Fibroblast of skin of right quadriceps (primary cell): ENCODE results near the gene TRIM2.

Experiments
- DNase-seq: peaks from one replicate; pipeline ENCODE4 v3.0.0-alpha.2; 2013

TRIM2 gene

GRCh38 chr4:153249199-153250041 lies 45.2 kb downstream of the TRIM2 start:
- peak; percentile 68 for DNase-seq

GRCh38 chr4:153252122-153252521 lies 47.9 kb downstream of the TRIM2 start:
- no peak for DNase-seq

- DNase-seq, result no peak
These were observed 51.0 kb downstream of the TRIM2 start for GRCh38 chr4:153255233-153255632.

GRCh38 chr4:153257151-153257620 lies 52.9 kb downstream of the TRIM2 start:
- DNase-seq, result peak; percentile 76

- DNase-seq, result no peak
These were observed 53.7 kb downstream of the TRIM2 start for GRCh38 chr4:153257991-153258390.

- no peak for DNase-seq
These were observed 54.5 kb downstream of the TRIM2 start for GRCh38 chr4:153258750-153259149.

- DNase-seq, result no peak
These were observed 55.4 kb downstream of the TRIM2 start for GRCh38 chr4:153259661-153260060.

GRCh38 chr4:153260132-153260531 lies 55.9 kb downstream of the TRIM2 start:
- DNase-seq, result no peak

GRCh38 chr4:153260553-153261300 lies 56.5 kb downstream of the TRIM2 start:
- peak; percentile 65 for DNase-seq

- no peak for DNase-seq
These were observed 57.2 kb downstream of the TRIM2 start for GRCh38 chr4:153261461-153261860.

- DNase-seq, result no peak
These were observed 57.7 kb downstream of the TRIM2 start for GRCh38 chr4:153261914-153262313.

GRCh38 chr4:153265306-153266047 lies 61.2 kb downstream of the TRIM2 start:
- no peak for DNase-seq

GRCh38 chr4:153266988-153267387 lies 62.7 kb downstream of the TRIM2 start:
- DNase-seq, result no peak

- no peak for DNase-seq
These were observed 63.6 kb downstream of the TRIM2 start for GRCh38 chr4:153267890-153268289.

GRCh38 chr4:153268295-153268694 lies 64.1 kb downstream of the TRIM2 start:
- no peak for DNase-seq

- DNase-seq, result no peak
These were observed 65.2 kb downstream of the TRIM2 start for GRCh38 chr4:153269218-153269990.

- DNase-seq, result no peak
These were observed 66.1 kb downstream of the TRIM2 start for GRCh38 chr4:153270361-153270760.

GRCh38 chr4:153271820-153272219 lies 67.6 kb downstream of the TRIM2 start:
- DNase-seq, result no peak

GRCh38 chr4:153273751-153274150 lies 69.5 kb downstream of the TRIM2 start:
- DNase-seq, result no peak

GRCh38 chr4:153274967-153275366 lies 70.7 kb downstream of the TRIM2 start:
- no peak for DNase-seq

GRCh38 chr4:153275380-153276276 lies 71.4 kb downstream of the TRIM2 start:
- no peak for DNase-seq
